ENCODE measurements around the gene MRRF.

DNA sequence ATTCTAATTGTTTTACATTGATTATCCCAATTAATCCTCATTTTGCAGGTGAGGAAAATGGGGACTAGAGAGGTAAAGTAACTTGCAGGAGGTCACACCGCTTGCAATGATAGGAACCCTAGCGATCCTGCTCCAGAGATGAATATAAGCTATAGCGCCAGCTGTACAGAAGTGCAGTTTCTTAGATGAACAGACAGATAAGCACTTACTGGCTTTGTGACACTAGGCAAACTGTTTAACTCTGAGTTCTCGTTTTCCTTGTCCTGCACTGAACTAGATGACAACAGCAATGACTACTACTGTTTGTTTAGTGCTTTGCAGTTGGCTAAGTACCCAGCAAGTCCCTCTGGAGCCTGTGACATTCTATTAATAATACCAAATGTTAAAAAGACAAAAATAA lies 47.0 kb upstream of the MRRF start:
- TF ChIP-seq, protein P1, sequence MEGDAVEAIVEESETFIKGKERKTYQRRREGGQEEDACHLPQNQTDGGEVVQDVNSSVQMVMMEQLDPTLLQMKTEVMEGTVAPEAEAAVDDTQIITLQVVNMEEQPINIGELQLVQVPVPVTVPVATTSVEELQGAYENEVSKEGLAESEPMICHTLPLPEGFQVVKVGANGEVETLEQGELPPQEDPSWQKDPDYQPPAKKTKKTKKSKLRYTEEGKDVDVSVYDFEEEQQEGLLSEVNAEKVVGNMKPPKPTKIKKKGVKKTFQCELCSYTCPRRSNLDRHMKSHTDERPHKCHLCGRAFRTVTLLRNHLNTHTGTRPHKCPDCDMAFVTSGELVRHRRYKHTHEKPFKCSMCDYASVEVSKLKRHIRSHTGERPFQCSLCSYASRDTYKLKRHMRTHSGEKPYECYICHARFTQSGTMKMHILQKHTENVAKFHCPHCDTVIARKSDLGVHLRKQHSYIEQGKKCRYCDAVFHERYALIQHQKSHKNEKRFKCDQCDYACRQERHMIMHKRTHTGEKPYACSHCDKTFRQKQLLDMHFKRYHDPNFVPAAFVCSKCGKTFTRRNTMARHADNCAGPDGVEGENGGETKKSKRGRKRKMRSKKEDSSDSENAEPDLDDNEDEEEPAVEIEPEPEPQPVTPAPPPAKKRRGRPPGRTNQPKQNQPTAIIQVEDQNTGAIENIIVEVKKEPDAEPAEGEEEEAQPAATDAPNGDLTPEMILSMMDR (IDR thresholded peaks at IDR 0.05): no peak
- no peak for TF ChIP-seq EZH2 (IDR thresholded peaks at IDR 0.05)
